GM12878 (cell line): ENCODE results near the gene WWOX. TPM values are rescaled to one million over a fixed set of nuclear protein-coding genes. Genes with fewer than 3 reads are reported as not detected.

Source experiments
- ATAC-seq: fragments of 200-7000 bp; cut with Tn5 transposase; 3 replicates; pipeline ENCODE4 v1.9.1; 2020; ENCODE audit warnings: mild to moderate bottlenecking, moderate library complexity
- BruUV-seq: library from RNA; stranded (reverse); fragments of 400-500 nt; replicated peaks from 2 replicates; lab custom pipeline; 2021; lab: Mats Ljungman, UMichigan
- CTCF ChIA-PET: fragments of 300-600 bp; sonication (Branson Sonifier 250); formaldehyde crosslinking; extraction: SDS; loops from one replicate; lab custom pipeline; 2021; ENCODE audit warnings: inconsistent platforms; lab: Yijun Ruan, JAX
- POLR2A ChIA-PET: fragments of 350-600 bp; formaldehyde crosslinking; extraction: SDS; loops from one replicate; lab custom pipeline; 2021; ENCODE audit warnings: inconsistent platforms; lab: Charles Lee
- RAD21 ChIA-PET: fragments of 300-600 bp; sonication (Branson Sonifier 250); formaldehyde crosslinking; loops from one replicate; lab custom pipeline; 2023; ENCODE audit warnings: antibody characterized with exemption; ENCODE audit not compliant: unreplicated experiment; lab: Charles Lee
- SMC1A ChIA-PET: fragments of 300-600 bp; sonication (Branson Sonifier 250); formaldehyde crosslinking; loops from one replicate; lab custom pipeline; 2023; ENCODE audit not compliant: unreplicated experiment, uncharacterized antibody; lab: Charles Lee
- DNase-seq: peaks from one replicate; pipeline ENCODE4 v3.0.0-alpha.2; 2011; ENCODE audit warnings: low read depth, low spot score
- FAIRE-seq: peaks from 3 replicates; lab custom pipeline; 2011; peaks lifted over from hg19 to GRCh38; lab: Jason Lieb, UNC
- H2AFZ ChIP-seq: 2 replicates; pipeline ENCODE4 v1.6.0; 2011; ENCODE audit warnings: low read depth, low read length, control low read depth; ENCODE audit not compliant: control insufficient read depth
- H3K27ac ChIP-seq: 2 replicates; pipeline ENCODE4 v1.5.1; 2011; ENCODE audit warnings: control low read depth; ENCODE audit not compliant: control insufficient read depth, insufficient read depth
- H3K27me3 ChIP-seq, 2 experiments: replicated peaks in 1 of 2; 2 replicates each; pipeline versions ENCODE4 v1.6.0 to v1.6.1; 2011; ENCODE audit warnings: low read length in 1 of 2; ENCODE audit not compliant: control insufficient read depth in 2 of 2, insufficient read depth in 2 of 2
- H3K36me3 ChIP-seq, 2 experiments: 2 replicates each; pipeline ENCODE4 v1.5.1; 2011; ENCODE audit warnings: low read length in 1 of 2; ENCODE audit not compliant: control insufficient read depth in 2 of 2, insufficient read depth in 2 of 2
- H3K4me1 ChIP-seq: 2 replicates; pipeline ENCODE4 v1.6.1; 2011; ENCODE audit warnings: mild to moderate bottlenecking, low read length, moderate library complexity, mixed read lengths; ENCODE audit not compliant: control insufficient read depth, insufficient read depth
- H3K4me2 ChIP-seq: 2 replicates; pipeline ENCODE4 v1.6.0; 2011; ENCODE audit warnings: control low read depth; ENCODE audit not compliant: control insufficient read depth, insufficient read depth
- H3K4me3 ChIP-seq: fragments of 200-600 bp; sonication (generic); 2 replicates; pipeline ENCODE4 v1.5.1; 2016
- H3K79me2 ChIP-seq: 2 replicates; pipeline ENCODE4 v1.6.0; 2011; ENCODE audit warnings: low read length; ENCODE audit not compliant: control insufficient read depth, insufficient read depth
- H3K9ac ChIP-seq: 2 replicates; pipeline ENCODE4 v1.8.0; 2011; ENCODE audit warnings: low read length, control low read depth, mixed read lengths; ENCODE audit not compliant: control insufficient read depth, insufficient read depth
- H3K9me3 ChIP-seq: replicated peaks from 3 replicates; pipeline ENCODE4 v1.5.1; 2011; ENCODE audit warnings: mild to moderate bottlenecking, low read length; ENCODE audit not compliant: control insufficient read depth, insufficient read depth
- H4K20me1 ChIP-seq: 2 replicates; pipeline ENCODE4 v1.6.0; 2011; ENCODE audit not compliant: control insufficient read depth, insufficient read depth
- ATF3 ChIP-seq: IDR thresholded peaks from 2 replicates; pipeline ENCODE4 v1.6.1; 2011; ENCODE audit warnings: low read depth, mild to moderate bottlenecking, low read length, moderate library complexity, borderline replicate concordance; ENCODE audit errors: extremely low read depth
- BRCA1 ChIP-seq: IDR thresholded peaks from 2 replicates; pipeline ENCODE4 v1.6.1; 2011; ENCODE audit warnings: low read depth, low read length, improper control_type of control experiment
- CREB1 ChIP-seq: IDR thresholded peaks from 2 replicates; pipeline ENCODE4 v1.6.1; 2012; ENCODE audit warnings: low read depth, mild to moderate bottlenecking, inconsistent platforms
- HCFC1 ChIP-seq: fragments of 150-350 bp; IDR thresholded peaks from 2 replicates; pipeline ENCODE4 v1.6.1; 2014; ENCODE audit warnings: low read length
- PBX3 ChIP-seq: IDR thresholded peaks from 2 replicates; pipeline ENCODE4 v1.6.1; 2011; ENCODE audit warnings: mild to moderate bottlenecking, low read depth, low read length, moderate library complexity; ENCODE audit not compliant: insufficient replicate concordance
- RAD21 ChIP-seq: IDR thresholded peaks from 2 replicates; pipeline ENCODE4 v1.6.1; 2011; ENCODE audit warnings: mild to moderate bottlenecking, low read depth, low read length, moderate library complexity; ENCODE audit not compliant: insufficient read depth
- ZSCAN29 ChIP-seq: fragments of 450-650 bp; IDR thresholded peaks from 2 replicates; pipeline ENCODE4 v1.6.1; 2017; ENCODE audit warnings: mild to moderate bottlenecking, moderate library complexity
- WGBS: methylation state at CpG from one replicate; pipeline ENCODE4 v1.1.6; 2016; ENCODE audit warnings: low lambda C conversion rate; ENCODE audit not compliant: insufficient replicate concordance, insufficient coverage; ENCODE audit errors: missing lambda C conversion rate; 5-methylcytosine and 5-hydroxymethylcytosine counted together
- in situ Hi-C: fragments of 300-500 bp; cut with MboI; formaldehyde crosslinking; loops from 9 replicates; pipeline ENCODE4 v1.14.3; 2018; ENCODE audit warnings: mixed read lengths
- intact Hi-C: fragments of 100-400 bp; cut with micrococcal nuclease; formaldehyde crosslinking; loops from one replicate; pipeline ENCODE4 v1.14.2; 2022; ENCODE audit not compliant: unreplicated experiment
- polyA plus RNA-seq, 11 experiments: library from polyadenylated mRNA; depleted of rRNA in 4 of 11; unstranded in 6 of 11; stranded (reverse) in 5 of 11; fragments of >200 nt; fragmentation: Nextera tagmentation in 4 of 11; fragmentation: Illumina TruSeq in 1 of 11; extraction: Ambion mirVana in 4 of 11; extraction: Trizol in 1 of 11; gene quantifications; 1 replicate in 1 of 11; 2 replicates in 10 of 11; pipeline versions ENCODE4 v1.2.1 to v1.2.3, GENCODE V29; 2011 to 2016; ENCODE audit warnings: inconsistent platforms in 2 of 11, missing spikeins in 2 of 11, low read depth in 1 of 11
- total RNA-seq, 4 experiments: library from RNA; depleted of rRNA in 3 of 4; stranded (reverse); fragments of >200 nt in 3 of 4; fragmentation: Illumina TruSeq in 1 of 4; extraction: Trizol in 1 of 4; gene quantifications; 2 replicates each; pipeline versions ENCODE4 v1.2.1 to v1.2.3, GENCODE V29; 2013 to 2021

Gene WWOX
- total and polyA plus RNA-seq, 10 of the 15 experiments (the other 5 are each of a cell fraction or from before 2014, with no cell fraction given): 2.8 to 24.4 (median 17.8) TPM

- ChIA-PET POLR2A (no interaction called here), RAD21 (no interaction called here), SMC1A (no interaction called here), CTCF (no interaction called here)
- in situ Hi-C loops (no loop called here), intact Hi-C loops (no loop called here)
- TF ChIP-seq ZSCAN29: no peak
- TF ChIP-seq ATF3: no peak
- no peak for TF ChIP-seq CREB1
- TF ChIP-seq PBX3: no peak
- TF ChIP-seq RAD21: no peak
- no peak for TF ChIP-seq BRCA1
- no peak for TF ChIP-seq HCFC1
- Histone ChIP-seq H4K20me1 (no peaks in the 10 kb centered on the region; the same call in 1 of the 2 replicates), H3K4me1 (no peaks in the 10 kb centered on the region), H3K36me3 (no peaks in the 10 kb centered on the region), H3K4me3 (no peak overlapping the region), H3K79me2 (no peaks in the 10 kb centered on the region), H2AFZ (no peak overlapping the region), H3K9ac (no peak overlapping the region), H3K9me3 (no peaks in the 10 kb centered on the region), H3K4me2 (no peak overlapping the region), H3K27me3 (peaks cover 0 to 3% of the 10 kb centered on the region in 2 experiments; a peak in 1 of 4 replicates), H3K27ac (no peak overlapping the region)
- no peak for DNase-seq
- WGBS: 34% methylated on average over 2 of the region's 2 CpGs
- no peak for ATAC-seq
- BruUV-seq: no TSS peak
- no peak for FAIRE-seq
These were observed 1000.3 kb downstream of the WWOX start for GRCh38 chr16:79099716-79100115.
